Ramos (cell line): ENCODE data around the gene HBB.
"Not testable (repeated sequence)": the region's sequence is repeated elsewhere in the genome, so short reads cannot be mapped to it uniquely, and the experiment has no call there.

ENCODE experiments used
- in situ Hi-C: fragments of 300-500 bp; cut with MboI; formaldehyde crosslinking; loops from one replicate; pipeline ENCODE4 v1.14.3; 2022; ENCODE audit warnings: low sequenced_read_pairs; ENCODE audit not compliant: unreplicated experiment

Gene HBB

DNA sequence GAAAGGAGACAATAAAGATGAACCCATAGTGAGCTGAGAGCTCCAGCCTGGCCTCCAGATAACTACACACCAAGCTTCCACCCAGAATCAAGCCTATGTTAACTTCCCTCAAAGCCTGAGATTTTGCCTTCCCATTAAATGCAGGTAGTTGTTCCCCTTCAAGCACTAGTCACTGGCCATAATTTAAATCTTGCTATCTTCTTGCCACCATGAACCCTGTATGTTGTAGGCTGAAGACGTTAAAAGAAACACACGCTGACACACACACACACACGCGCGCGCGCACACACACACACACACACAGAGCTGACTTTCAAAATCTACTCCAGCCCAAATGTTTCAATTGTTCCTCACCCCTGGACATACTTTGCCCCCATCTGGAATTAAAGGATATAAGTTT lies 21.6 kb upstream of the HBB start:
- in situ Hi-C loops, result not testable (repeated sequence)

GRCh38 chr11:5247472-5248192 lies 20.8 kb upstream of the HBB start:
- in situ Hi-C loops, result no loop called here

- in situ Hi-C loops, result no loop called here
Observed at GRCh38 chr11:5246772-5247471, 20.1 kb upstream of the HBB start.

DNA sequence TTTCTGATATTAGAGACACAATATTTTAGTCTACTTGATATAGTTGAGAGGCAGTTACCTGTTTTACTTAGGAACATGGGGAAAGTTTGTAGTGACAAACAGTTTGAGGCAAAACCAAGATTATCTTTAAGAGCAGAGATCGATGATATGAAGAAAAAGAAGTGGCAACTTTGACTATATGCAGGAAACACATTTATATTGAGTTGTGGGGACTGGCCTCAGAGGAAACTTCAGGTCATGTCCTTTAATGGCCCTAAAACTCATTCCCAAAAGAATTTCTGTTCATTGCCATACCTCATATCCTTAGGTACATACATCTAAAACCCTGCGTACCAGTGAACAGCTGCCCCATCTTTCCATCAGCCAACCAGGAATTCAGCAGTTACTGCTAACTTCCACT lies 18.3 kb upstream of the HBB start:
- in situ Hi-C loops, result no loop called here

DNA sequence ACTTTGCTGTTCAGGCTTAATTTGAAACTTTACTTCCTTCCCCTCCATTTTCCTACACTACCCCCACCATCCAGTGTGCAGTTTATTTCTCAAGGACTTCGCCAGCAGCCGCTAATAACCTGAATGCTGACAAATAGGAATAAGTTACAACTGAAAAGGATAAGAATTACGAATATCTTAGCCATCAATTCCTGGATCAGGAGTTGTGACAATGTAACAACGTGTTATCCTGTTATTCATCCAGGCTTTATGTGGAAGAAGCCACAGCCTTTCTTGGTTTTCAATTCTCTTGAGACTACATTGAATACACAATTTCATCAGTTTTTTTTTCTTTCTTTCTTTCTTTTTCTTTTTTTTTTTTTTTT lies 16.9 kb upstream of the HBB start:
- in situ Hi-C loops, result no loop called here

DNA sequence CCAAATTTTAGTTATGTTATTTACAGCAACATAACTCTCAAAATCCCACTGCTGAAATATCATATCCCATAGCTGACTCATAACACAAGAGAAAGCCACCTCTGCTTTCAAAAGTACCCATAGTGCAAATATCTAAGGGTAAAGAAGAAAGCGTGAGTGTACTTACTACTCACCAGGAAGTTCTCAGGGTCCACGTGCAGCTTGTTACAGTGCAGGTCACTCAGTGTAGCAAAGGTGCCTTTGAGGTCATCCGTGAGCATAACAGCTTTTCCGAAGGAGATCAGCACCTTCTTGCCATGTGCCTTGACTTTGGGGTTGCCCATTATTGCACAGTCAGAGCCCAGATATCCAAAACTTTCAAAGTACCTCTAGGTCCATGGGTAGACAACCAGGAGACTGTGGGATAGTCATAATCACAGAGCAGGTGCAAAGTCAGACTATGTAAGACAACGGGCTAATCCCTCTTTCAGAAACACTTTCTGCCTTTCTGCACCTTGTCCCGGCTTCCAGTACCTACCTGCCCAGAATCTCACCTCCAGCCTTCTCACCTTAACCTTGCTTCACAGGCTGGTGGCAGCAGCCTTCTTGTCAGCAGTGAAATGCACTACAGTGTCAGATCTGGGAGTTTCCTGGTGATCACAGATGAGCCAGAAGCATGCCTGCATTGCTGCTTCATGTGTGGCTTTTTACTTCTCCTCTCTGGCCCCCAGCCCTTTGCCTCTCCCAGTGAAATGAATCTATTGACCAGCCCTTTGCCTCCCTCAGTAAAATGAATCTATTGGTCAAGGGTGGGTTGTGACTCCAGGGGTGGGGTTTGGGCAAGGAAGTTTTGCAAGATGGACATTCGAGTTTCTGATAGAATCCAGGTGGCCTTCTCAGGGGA lies 16.3 kb upstream of the HBB start:
- in situ Hi-C loops, result no loop called here

- in situ Hi-C loops, result no loop called here
Observed at GRCh38 chr11:5242208-5242607, 15.3 kb upstream of the HBB start.

DNA sequence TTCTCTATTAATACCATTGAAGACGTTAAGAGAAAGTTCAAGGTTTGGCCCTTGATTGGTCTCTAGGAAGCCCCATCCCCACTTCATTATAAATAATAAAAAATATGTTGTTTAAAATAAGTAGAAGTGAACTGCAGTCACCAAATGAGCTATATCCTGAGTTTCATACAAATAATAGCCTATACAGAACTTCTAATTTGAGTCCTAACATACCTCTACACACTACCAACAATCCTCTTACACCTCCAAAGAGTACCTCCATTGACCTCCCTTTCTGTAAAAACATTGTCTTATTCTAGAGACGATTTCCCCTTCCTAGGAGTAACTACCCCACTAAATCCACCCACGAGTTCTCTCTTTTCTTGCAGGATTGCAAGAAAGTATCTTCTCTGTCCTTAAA lies 14.6 kb upstream of the HBB start:
- in situ Hi-C loops, result no loop called here

GRCh38 chr11:5240458-5240857 lies 13.6 kb upstream of the HBB start:
- in situ Hi-C loops, result no loop called here

DNA sequence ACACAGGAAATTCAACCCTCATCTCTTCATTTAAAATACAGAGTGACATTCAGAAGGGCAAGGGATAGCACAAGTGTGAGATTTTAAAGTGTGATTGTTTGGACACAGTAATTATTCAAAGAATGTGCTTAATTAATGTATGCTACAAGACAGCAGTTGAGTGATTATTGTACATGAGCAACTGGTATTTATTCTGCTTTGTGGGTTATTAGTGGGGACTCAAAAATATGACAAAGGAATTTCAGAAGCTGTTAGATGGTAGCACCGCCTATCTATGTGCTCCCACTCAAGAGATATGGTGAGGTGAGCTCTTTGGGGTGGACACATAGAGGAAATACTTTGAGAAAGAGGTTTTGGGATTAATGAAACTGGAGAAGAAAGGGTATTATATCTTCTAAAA lies 13.2 kb upstream of the HBB start:
- in situ Hi-C loops, result no loop called here

- in situ Hi-C loops, result no loop called here
Observed at GRCh38 chr11:5239046-5239445, 12.2 kb upstream of the HBB start.

- in situ Hi-C loops, result no loop called here
Observed at GRCh38 chr11:5238486-5238885, 11.6 kb upstream of the HBB start.

DNA sequence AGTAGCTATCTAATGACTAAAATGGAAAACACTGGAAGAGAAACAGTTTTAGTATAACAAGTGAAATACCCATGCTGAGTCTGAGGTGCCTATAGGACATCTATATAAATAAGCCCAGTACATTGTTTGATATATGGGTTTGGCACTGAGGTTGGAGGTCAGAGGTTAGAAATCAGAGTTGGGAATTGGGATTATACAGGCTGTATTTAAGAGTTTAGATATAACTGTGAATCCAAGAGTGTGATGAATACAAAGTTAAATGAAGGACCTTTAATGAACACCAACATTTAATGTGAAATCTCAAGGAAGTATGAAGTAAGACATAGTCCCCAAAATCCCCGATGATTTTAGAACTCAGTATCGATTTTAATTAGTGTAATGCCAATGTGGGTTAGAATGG lies 10.5 kb upstream of the HBB start:
- in situ Hi-C loops, result no loop called here

DNA sequence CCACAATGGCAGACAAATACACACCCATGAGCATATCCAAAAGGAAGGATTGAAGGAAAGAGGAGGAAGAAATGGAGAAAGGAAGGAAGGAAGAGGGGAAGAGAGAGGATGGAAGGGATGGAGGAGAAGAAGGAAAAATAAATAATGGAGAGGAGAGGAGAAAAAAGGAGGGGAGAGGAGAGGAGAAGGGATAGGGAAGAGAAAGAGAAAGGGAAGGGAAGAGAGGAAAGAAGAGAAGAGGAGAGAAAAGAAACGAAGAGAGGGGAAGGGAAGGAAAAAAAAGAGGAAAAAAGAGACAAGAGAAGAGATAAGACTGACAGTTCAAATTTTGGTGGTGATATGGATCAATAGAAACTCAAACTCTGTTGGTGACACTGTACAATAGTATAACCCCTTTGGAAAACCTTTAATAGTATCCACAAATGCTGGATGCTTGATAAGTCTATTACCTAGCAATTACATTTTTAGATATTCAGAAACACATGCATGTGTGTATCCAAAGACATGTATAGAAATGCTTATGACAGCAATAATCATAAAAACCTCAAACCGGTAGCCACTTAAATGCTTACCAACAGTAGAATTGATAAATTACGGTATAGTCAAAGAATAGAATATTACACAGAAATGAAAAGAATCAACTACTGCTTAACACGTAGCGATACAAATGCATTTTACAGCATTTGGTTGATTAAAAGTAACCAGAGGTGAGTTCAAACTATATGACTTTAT lies 8.7 kb upstream of the HBB start:
- in situ Hi-C loops, result no loop called here

DNA sequence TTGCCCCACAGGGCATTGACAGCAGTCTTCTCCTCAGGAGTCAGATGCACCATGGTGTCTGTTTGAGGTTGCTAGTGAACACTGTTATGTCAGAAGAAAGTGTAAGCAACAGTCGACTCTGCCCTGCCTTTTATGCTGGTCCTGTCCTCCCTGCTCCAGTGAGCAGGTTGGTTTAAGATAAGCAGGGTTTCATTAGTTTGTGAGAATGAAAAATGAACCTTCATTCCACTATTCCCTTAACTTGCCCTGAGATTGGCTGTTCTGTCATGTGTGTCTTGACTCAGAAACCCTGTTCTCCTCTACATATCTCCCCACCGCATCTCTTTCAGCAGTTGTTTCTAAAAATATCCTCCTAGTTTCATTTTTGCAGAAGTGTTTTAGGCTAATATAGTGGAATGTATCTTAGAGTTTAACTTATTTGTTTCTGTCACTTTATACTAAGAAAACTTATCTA lies 7.5 kb upstream of the HBB start, which contains the start of gene HBD:
Gene HBD, minus strand, starts transcription at position 103 of the 454 bp plus-strand sequence. Its CDS starts 50 bp downstream, at position 53.
- in situ Hi-C loops, result no loop called here

DNA sequence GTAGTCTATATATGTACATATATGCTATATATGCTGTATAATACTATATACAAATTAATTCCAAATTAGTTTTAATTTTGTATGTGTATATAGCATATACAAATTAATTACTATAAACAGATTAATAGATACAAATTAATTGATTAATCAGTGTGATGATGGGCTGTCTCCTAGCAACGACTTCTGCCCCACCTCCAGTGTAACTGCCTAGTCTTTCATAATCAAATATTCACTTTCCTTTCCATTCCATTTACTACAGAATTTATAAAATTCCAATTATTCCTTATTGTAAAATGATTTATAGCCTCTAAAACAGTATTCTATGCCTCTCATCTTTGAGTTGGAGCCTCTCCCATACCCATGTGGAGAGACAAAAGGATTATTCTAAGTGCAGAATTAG lies 6.4 kb upstream of the HBB start:
- in situ Hi-C loops, result no loop called here

- in situ Hi-C loops, result no loop called here
Observed at GRCh38 chr11:5232821-5233220, 6.0 kb upstream of the HBB start.

- in situ Hi-C loops, result no loop called here
Observed at GRCh38 chr11:5232176-5232575, 5.3 kb upstream of the HBB start.

DNA sequence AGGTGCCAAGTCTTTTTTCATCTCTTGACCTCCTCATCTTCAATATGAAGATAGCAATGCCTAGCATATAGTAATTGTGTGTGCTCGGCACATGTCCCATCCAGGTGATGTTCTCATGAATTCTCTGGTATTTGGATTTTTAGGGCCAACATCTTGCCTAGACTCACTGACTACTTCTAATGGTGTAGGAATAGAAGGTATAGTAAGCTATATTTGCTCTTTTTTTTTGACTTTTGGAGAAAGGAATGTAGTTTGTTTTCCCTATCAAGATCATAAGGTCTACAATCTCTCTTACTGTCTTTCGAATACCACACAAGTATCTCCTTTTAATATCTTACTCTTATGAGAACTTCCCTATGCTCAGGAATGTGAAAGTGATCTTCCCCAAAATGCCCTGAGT lies 4.2 kb upstream of the HBB start:
- in situ Hi-C loops, result no loop called here

GRCh38 chr11:5230266-5230665 lies 3.4 kb upstream of the HBB start:
- in situ Hi-C loops, result no loop called here
